ENCODE data around the gene SUSD2. TPM values are rescaled to one million over a fixed set of nuclear protein-coding genes. Genes with fewer than 3 reads are reported as not detected.

SUSD2 gene
- total RNA-seq, 4 donors from 2014 or later, result 3.3 to 10.0 (median 4.2) TPM

GRCh38 chr22:24148266-24149197, 32.8 kb upstream of the SUSD2 start:
- TF ChIP-seq POLR2AphosphoS5 (IDR thresholded peaks at IDR 0.05) (no peak), CTCF (IDR thresholded peaks at IDR 0.05) (no peak), EP300 (IDR thresholded peaks at IDR 0.05) (no peak)
- Histone ChIP-seq H3K27ac (replicated peaks in 1 of 4) (peak overlapping the region; percentile 80 to 93 (median 86)), H3K27me3 (no peaks in the 10 kb centered on the region), H3K9me3 (no peaks in the 10 kb centered on the region), H3K4me1 (peaks cover 65 to 92% (median 79%) of the 10 kb centered on the region in 4 donors), H3K36me3 (peaks cover 0 to 3% (median 0%) of the 10 kb centered on the region in 4 donors), H3K4me3 (no peak overlapping the region)
- intact Hi-C loops (cut with DNase I), result no loop called here
- 58% methylated on average over 4 of the region's 5 CpGs for WGBS
- DNase-seq (ENCODE audit: extremely low spot score), result no peak

GRCh38 chr22:24149198-24149590, 32.1 kb upstream of the SUSD2 start:
- DNase-seq (ENCODE audit: extremely low spot score), result no peak
- Histone ChIP-seq H3K27me3 (no peaks in the 10 kb centered on the region), H3K4me1 (peaks cover 59 to 91% (median 77%) of the 10 kb centered on the region in 4 donors), H3K27ac (replicated peaks in 1 of 4) (peak overlapping the region; percentile 80 to 93 (median 86)), H3K36me3 (peaks cover 0 to 3% (median 0%) of the 10 kb centered on the region in 4 donors), H3K9me3 (no peaks in the 10 kb centered on the region), H3K4me3 (no peak overlapping the region)
- 91% methylated on average over 3 of the region's 4 CpGs for WGBS
- TF ChIP-seq EP300 (IDR thresholded peaks at IDR 0.05) (no peak), CTCF (IDR thresholded peaks at IDR 0.05) (no peak), POLR2AphosphoS5 (IDR thresholded peaks at IDR 0.05) (no peak)
- intact Hi-C loops (cut with DNase I), result no loop called here

- H3K9me3 ChIP-seq, result no peaks in the 10 kb centered on the region
- DNase-seq (ENCODE audit: extremely low spot score), result no peak
- no peaks in the 10 kb centered on the region for H3K27me3 ChIP-seq
- intact Hi-C loops (cut with DNase I), result no loop called here
- H3K4me1 ChIP-seq, result peaks cover 43 to 85% (median 69%) of the 10 kb centered on the region in 4 donors
- WGBS, result 100% methylated on average over 1 of the region's 3 CpGs
- H3K4me3 ChIP-seq, result no peak overlapping the region
- H3K27ac ChIP-seq (replicated peaks in 1 of 4), result peak overlapping the region in 3 of 4 donors; percentile 25 to 47 (median 38)
- peaks cover 0 to 3% (median 0%) of the 10 kb centered on the region in 4 donors for H3K36me3 ChIP-seq
- TF ChIP-seq CTCF (IDR thresholded peaks at IDR 0.05) (no peak), POLR2AphosphoS5 (IDR thresholded peaks at IDR 0.05) (no peak), EP300 (IDR thresholded peaks at IDR 0.05) (no peak), POLR2A (IDR thresholded peaks at IDR 0.05; ENCODE audit: low read depth) (no peak)
Observed at GRCh38 chr22:24153353-24153752, 27.9 kb upstream of the SUSD2 start.

- H3K27me3 ChIP-seq, result no peaks in the 10 kb centered on the region
- peaks cover 44 to 85% (median 69%) of the 10 kb centered on the region in 4 donors for H3K4me1 ChIP-seq
- no peak for DNase-seq (ENCODE audit: extremely low spot score)
- no CpG with 5 or more reads among the region's 7 CpGs for WGBS
- no peak for TF ChIP-seq CTCF (IDR thresholded peaks at IDR 0.05)
- no peak for TF ChIP-seq POLR2A (IDR thresholded peaks at IDR 0.05; ENCODE audit: low read depth)
- no peak for TF ChIP-seq EP300 (IDR thresholded peaks at IDR 0.05)
- no peak for TF ChIP-seq POLR2AphosphoS5 (IDR thresholded peaks at IDR 0.05)
- no peaks in the 10 kb centered on the region for H3K9me3 ChIP-seq
- H3K27ac ChIP-seq (replicated peaks in 1 of 4), result peak overlapping the region in 3 of 4 donors; percentile 25 to 47 (median 38)
- intact Hi-C loops (cut with DNase I), result no loop called here
- peaks cover 0 to 3% (median 0%) of the 10 kb centered on the region in 4 donors for H3K36me3 ChIP-seq
- no peak overlapping the region for H3K4me3 ChIP-seq
Observed at GRCh38 chr22:24153959-24154358, 27.3 kb upstream of the SUSD2 start.
